Measurements from ENCODE around the gene EPYC.

GRCh38 chr12:91007531-91008290 lies 2.9 kb upstream of the EPYC start:
- TF ChIP-seq CTCF (conservative IDR thresholded peaks at IDR 0.05) (no peak), EZH2 (IDR thresholded peaks at IDR 0.05; ENCODE audit: low read depth) (no peak)
